Endothelial cell of umbilical vein (primary cell): ENCODE measurements around the gene AURKB. TPM values are rescaled to one million over a fixed set of nuclear protein-coding genes. Genes with fewer than 3 reads are reported as not detected.

Experiments used
- BruUV-seq: library from RNA; stranded (reverse); fragments of 400-500 nt; replicated peaks from 2 replicates; lab custom pipeline; 2021; lab: Mats Ljungman, UMichigan
- CTCF ChIA-PET: fragments of 300-600, 350-600 bp; sonication (Branson Sonifier 250); formaldehyde crosslinking; loops from one replicate; lab custom pipeline; 2021; ENCODE audit warnings: antibody characterized with exemption, inconsistent platforms; lab: Charles Lee
- POLR2A ChIA-PET: fragments of 300-600, 350-600 bp; sonication (Branson Sonifier 250); formaldehyde crosslinking; loops from one replicate; lab custom pipeline; 2021; ENCODE audit warnings: antibody characterized with exemption, inconsistent platforms; lab: Charles Lee
- DNase-seq: peaks from one replicate; pipeline ENCODE4 v3.0.0-alpha.2; 2011; ENCODE audit warnings: low read depth, low spot score
- FAIRE-seq: peaks from 2 replicates; lab custom pipeline; 2011; peaks lifted over from hg19 to GRCh38; lab: Jason Lieb, UNC
- H2AFZ ChIP-seq: 2 replicates; pipeline ENCODE4 v1.6.0; 2012; ENCODE audit warnings: low read depth, low read length, control low read depth, inconsistent platforms
- H3K27ac ChIP-seq: 2 replicates; pipeline ENCODE4 v1.5.1; 2011; ENCODE audit warnings: low read depth, mild to moderate bottlenecking, control low read depth, low read length, moderate library complexity; ENCODE audit not compliant: insufficient read depth
- H3K27me3 ChIP-seq, 2 experiments: 2 replicates each; pipeline versions ENCODE4 v1.6.0 to v1.6.1; 2011; ENCODE audit warnings: low read length in 2 of 2, mixed read lengths in 1 of 2; ENCODE audit not compliant: control insufficient read depth in 2 of 2, insufficient read depth in 2 of 2
- H3K36me3 ChIP-seq, 2 experiments: 2 replicates in 1 of 2; 3 replicates in 1 of 2; pipeline ENCODE4 v1.5.1; 2011; ENCODE audit warnings: low read length in 2 of 2, mild to moderate bottlenecking in 1 of 2, moderate library complexity in 1 of 2; ENCODE audit not compliant: control insufficient read depth in 2 of 2, insufficient read depth in 2 of 2; ENCODE audit errors: extremely low read depth in 1 of 2
- H3K4me1 ChIP-seq: 3 replicates; pipeline ENCODE4 v1.5.1; 2011; ENCODE audit warnings: mild to moderate bottlenecking, low read length; ENCODE audit not compliant: control insufficient read depth, insufficient read depth; ENCODE audit errors: extremely low read depth
- H3K4me2 ChIP-seq: 2 replicates; pipeline ENCODE4 v1.6.1; 2011; ENCODE audit warnings: low read length, control low read depth, mixed read lengths; ENCODE audit not compliant: insufficient read depth
- H3K4me3 ChIP-seq, 3 experiments: fragments of 200-600 bp in 1 of 3; sonication (generic), shearing (Covaris generic) in 1 of 3; replicated peaks in 1 of 3; 2 replicates each; pipeline ENCODE4 v1.5.1; 2011 to 2016; ENCODE audit warnings: control low read depth in 3 of 3, low read length in 3 of 3, mild to moderate bottlenecking in 2 of 3, inconsistent platforms in 1 of 3, low read depth in 1 of 3, moderate library complexity in 1 of 3; ENCODE audit not compliant: insufficient read depth in 1 of 3
- H3K79me2 ChIP-seq: 2 replicates; pipeline ENCODE4 v1.6.0; 2012; ENCODE audit warnings: low read length, inconsistent platforms; ENCODE audit not compliant: control insufficient read depth, insufficient read depth
- H3K9ac ChIP-seq: replicated peaks from 2 replicates; pipeline ENCODE3; 2011; ENCODE audit warnings: low read length, control low read depth; ENCODE audit not compliant: insufficient read depth; ENCODE audit errors: extremely low read depth
- H3K9me1 ChIP-seq: replicated peaks from 3 replicates; pipeline ENCODE4 v1.6.0; 2011; ENCODE audit warnings: mild to moderate bottlenecking, low read length; ENCODE audit not compliant: control insufficient read depth, insufficient read depth; ENCODE audit errors: extremely low read depth
- H3K9me3 ChIP-seq: replicated peaks from 2 replicates; pipeline ENCODE4 v1.5.1; 2012; ENCODE audit warnings: low read length, inconsistent platforms; ENCODE audit not compliant: control insufficient read depth, insufficient read depth
- H4K20me1 ChIP-seq: replicated peaks from 2 replicates; pipeline ENCODE3; 2011; ENCODE audit warnings: mild to moderate bottlenecking, low read length; ENCODE audit not compliant: control insufficient read depth, insufficient read depth; ENCODE audit errors: extremely low read depth
- CTCF ChIP-seq, 2 donors: IDR thresholded peaks; 1 replicate in 1 of 2; 2 replicates in 1 of 2; pipeline ENCODE4 v1.5.1; 2011; ENCODE audit warnings: low read length in 2 of 2, mild to moderate bottlenecking in 2 of 2, moderate library complexity in 2 of 2, control low read depth in 1 of 2, inconsistent platforms in 1 of 2, low read depth in 1 of 2; ENCODE audit not compliant: insufficient read depth in 1 of 2; ENCODE audit errors: extremely low read depth in 1 of 2
- EZH2 ChIP-seq: IDR thresholded peaks from 2 replicates; pipeline ENCODE4 v1.6.1; 2012; ENCODE audit warnings: borderline replicate concordance, low read depth, mild to moderate bottlenecking, moderate library complexity, low read length, inconsistent platforms; ENCODE audit not compliant: severe bottlenecking
- FOS ChIP-seq: IDR thresholded peaks from 2 replicates; pipeline ENCODE4 v1.6.1; 2011; ENCODE audit warnings: mild to moderate bottlenecking, low read length, moderate library complexity, borderline replicate concordance; ENCODE audit not compliant: insufficient read depth
- GATA2 ChIP-seq: IDR thresholded peaks from 2 replicates; pipeline ENCODE4 v1.7.0; 2011; ENCODE audit warnings: low read depth, mild to moderate bottlenecking, moderate library complexity, mixed read lengths, low read length; ENCODE audit not compliant: insufficient read length, insufficient read depth
- JUN ChIP-seq: IDR thresholded peaks from 2 replicates; pipeline ENCODE4 v1.6.1; 2011; ENCODE audit warnings: borderline replicate concordance, low read depth; ENCODE audit not compliant: insufficient read length, insufficient read depth
- MYC ChIP-seq: IDR thresholded peaks from one replicate; pipeline ENCODE4 v1.6.1; 2011; ENCODE audit warnings: mild to moderate bottlenecking, low read depth, low read length
- POLR2A ChIP-seq: IDR thresholded peaks from 2 replicates; pipeline ENCODE4 v1.6.1; 2012; ENCODE audit warnings: low read depth, mild to moderate bottlenecking, control low read depth, low read length
- POLR2AphosphoS5 ChIP-seq: IDR thresholded peaks from 2 replicates; pipeline ENCODE4 v1.6.1; 2012; ENCODE audit warnings: low read depth, mild to moderate bottlenecking, control low read depth, low read length, moderate library complexity; ENCODE audit not compliant: insufficient read depth
- dilution Hi-C: fragments of 300-500 bp; cut with MboI; formaldehyde crosslinking; loops from one replicate; pipeline ENCODE4 v1.15.0; 2019; ENCODE audit warnings: low sequenced_read_pairs; ENCODE audit not compliant: extremely low pct_ligation_motif_present
- intact Hi-C: fragments of 100-400 bp; cut with micrococcal nuclease; formaldehyde crosslinking; loops from one replicate; pipeline ENCODE4 v1.10.0; 2022
- polyA plus RNA-seq, 4 experiments: library from polyadenylated mRNA; depleted of rRNA in 3 of 4; stranded (reverse) in 3 of 4; unstranded in 1 of 4; fragments of >200 nt; gene quantifications; 2 replicates each; pipeline versions ENCODE4 v1.2.1 to v1.2.3, GENCODE V29; 2011 to 2012; ENCODE audit warnings: missing spikeins in 1 of 4
- total RNA-seq: library from RNA; stranded (reverse); gene quantifications from 2 replicates; pipeline ENCODE4 v1.2.3, GENCODE V29; 2021
- TF ChIP-seq, protein P1 (sequence below): IDR thresholded peaks from 2 replicates; pipeline ENCODE4 v1.6.1; 2011; ENCODE audit not compliant: insufficient read depth, insufficient read length

The AURKB gene
- total and polyA plus RNA-seq, 2 donors (not counting 3 experiments of a cell fraction or from before 2014, with no cell fraction given): 67.8 to 107 TPM

GRCh38 chr17:8244768-8245167, 34.4 kb upstream of the AURKB start:
- intact Hi-C loops: no loop called here
- dilution Hi-C loops: no loop called here
- Histone ChIP-seq H3K4me2 (no peak overlapping the region), H2AFZ (no peak overlapping the region), H3K27me3 (no peaks in the 10 kb centered on the region), H3K36me3 (peaks cover 0 to 2% of the 10 kb centered on the region in 2 experiments), H3K9ac (no peak overlapping the region), H3K4me3 (no peak overlapping the region), H3K79me2 (peaks cover 21% of the 10 kb centered on the region), H3K9me1 (no peaks in the 10 kb centered on the region), H3K27ac (no peak overlapping the region), H3K9me3 (no peaks in the 10 kb centered on the region), H4K20me1 (no peaks in the 10 kb centered on the region), H3K4me1 (peaks cover 6% of the 10 kb centered on the region)
- ChIA-PET CTCF (interaction anchor here (1.6 to 1.9 kb wide), 2 partner anchors 17 to 56 kb away, joined by 5 to 8 read pairs; no protein-coding TSS in a partner anchor), POLR2A (no interaction called here)
- TF ChIP-seq POLR2AphosphoS5 (no peak), JUN (no peak), CTCF (IDR thresholded peaks at IDR 0.05; ENCODE audit: extremely low read depth in 1 of 2, insufficient read depth in 1 of 2, low read depth in 1 of 2, low read length in 2 of 2) (no peak), GATA2 (no peak), FOS (no peak), EZH2 (no peak), MYC (no peak), POLR2A (no peak)
- TF ChIP-seq, protein P1, sequence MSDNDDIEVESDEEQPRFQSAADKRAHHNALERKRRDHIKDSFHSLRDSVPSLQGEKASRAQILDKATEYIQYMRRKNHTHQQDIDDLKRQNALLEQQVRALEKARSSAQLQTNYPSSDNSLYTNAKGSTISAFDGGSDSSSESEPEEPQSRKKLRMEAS: no peak
- FAIRE-seq: no peak
- no peak for DNase-seq
- BruUV-seq: no TSS peak
